Testis (tissue), 2 donors: ENCODE data around the gene FIZ1.

Experiments
- CTCF ChIP-seq, 3 experiments: fragments of 450-650 bp in 2 of 3; fragments of 200-600 bp in 1 of 3; sonication (generic) in 1 of 3; IDR thresholded peaks; one replicate each; pipeline ENCODE4 v1.5.1; 2016 to 2019; ENCODE audit warnings: antibody characterized with exemption in 3 of 3, mild to moderate bottlenecking in 2 of 3, moderate library complexity in 1 of 3
- POLR2A ChIP-seq: fragments of 450-650 bp; IDR thresholded peaks from one replicate; pipeline ENCODE4 v1.6.1; 2017; ENCODE audit warnings: antibody characterized with exemption, mild to moderate bottlenecking, moderate library complexity

GRCh38 chr19:55641426-55642152 lies 42.3 kb upstream of the FIZ1 start:
- TF ChIP-seq CTCF (IDR thresholded peaks at IDR 0.05) (no peak), POLR2A (no peak)
